Ammon's horn (tissue), 1 donor: ENCODE data around the gene PDZD2.
"Not testable (repeated sequence)": the region's sequence is repeated elsewhere in the genome, so short reads cannot be mapped to it uniquely, and the experiment has no call there.

Experiments
- DNase-seq: peaks from one replicate; pipeline ENCODE4 v3.0.0-alpha.2; 2016; ENCODE audit warnings: low spot score

The PDZD2 gene

DNA sequence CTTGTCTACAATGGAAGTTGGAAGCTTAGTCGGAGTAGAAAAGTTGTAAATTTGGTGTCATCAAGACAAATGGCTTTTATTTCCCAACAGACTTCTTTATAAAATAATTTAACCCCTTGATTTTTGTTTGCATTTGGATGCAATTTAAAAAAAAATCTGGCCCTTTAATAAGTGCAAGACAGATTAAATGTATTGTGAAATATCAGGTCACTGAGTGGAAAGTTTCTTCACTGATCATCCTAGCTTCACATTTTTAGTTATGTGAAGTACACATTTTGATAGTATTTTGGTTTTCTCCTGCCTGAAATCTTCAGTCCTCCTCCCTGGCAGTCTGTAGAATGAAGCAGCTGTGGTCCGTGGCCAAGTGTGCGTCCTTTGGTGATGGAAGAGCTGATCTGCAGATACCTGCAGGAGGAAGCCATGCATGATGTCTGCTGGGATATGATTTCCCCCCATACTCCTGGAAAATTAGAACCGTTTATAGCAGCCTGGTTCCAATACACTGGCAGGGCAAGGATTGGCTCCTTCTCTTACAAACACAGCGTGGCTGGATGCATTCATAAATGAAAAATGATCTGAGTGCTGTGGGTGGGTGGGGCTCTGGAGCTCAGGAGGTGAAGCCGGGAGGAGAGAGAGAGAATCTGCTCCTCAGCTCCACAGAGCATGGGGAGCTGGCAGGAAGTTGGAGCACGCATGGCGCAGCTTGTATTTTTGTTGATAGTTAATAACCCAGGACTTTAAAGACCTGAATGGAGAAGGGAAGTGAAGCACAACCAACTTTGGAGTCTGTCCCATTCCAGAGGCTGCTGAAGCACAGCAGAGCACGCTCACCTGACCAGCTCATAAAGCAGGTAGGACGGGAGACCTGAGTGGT lies 296.8 kb downstream of the PDZD2 start:
- no peak for DNase-seq

- no peak for DNase-seq
Measured at GRCh38 chr5:31936683-31937082, 297.8 kb downstream of the PDZD2 start.

GRCh38 chr5:31937226-31937625 lies 298.3 kb downstream of the PDZD2 start:
- no peak for DNase-seq

DNA sequence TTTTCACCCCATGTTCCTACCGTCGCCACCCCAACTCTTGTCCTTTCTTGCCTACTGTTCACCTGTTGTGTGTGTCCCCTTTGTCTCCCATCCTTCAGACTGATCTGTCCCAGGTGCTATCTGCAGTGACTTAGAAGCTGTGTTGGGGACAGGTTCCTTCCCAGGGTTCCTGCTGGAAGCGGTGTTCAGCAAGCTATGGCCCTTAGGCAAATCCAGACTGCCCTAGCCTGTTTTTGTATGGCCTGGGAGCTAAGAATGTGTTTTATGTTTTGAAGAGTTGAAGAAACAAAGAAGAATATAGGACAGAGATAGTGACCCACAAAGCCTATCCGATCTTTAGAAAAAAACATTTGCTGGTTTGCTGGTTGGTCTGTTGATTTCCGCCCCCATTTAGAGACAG lies 298.8 kb downstream of the PDZD2 start:
- DNase-seq: no peak

- no peak for DNase-seq
Measured at GRCh38 chr5:31939151-31939550, 300.2 kb downstream of the PDZD2 start.

GRCh38 chr5:31941151-31941755 lies 302.3 kb downstream of the PDZD2 start:
- DNase-seq: no peak

DNA sequence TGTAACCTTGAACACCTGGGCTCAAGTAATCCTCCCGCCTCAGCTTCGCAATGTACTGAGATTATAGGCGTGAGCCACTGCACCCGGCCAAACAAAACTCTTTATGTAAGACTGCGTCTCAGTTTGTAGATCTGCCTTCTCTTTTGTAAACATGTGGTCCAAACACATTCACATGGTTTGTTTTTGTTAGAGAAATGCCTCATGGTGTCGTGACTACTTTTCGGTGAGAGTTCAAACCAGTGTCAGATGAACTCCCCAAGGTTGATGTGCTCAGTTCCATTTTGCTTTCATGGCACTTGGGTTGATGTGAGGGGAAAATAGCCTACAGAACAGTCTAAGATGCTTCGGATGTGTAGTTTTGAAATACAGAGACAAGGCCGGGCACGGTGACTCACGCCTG lies 303.6 kb downstream of the PDZD2 start:
- DNase-seq: no peak

- DNase-seq: no peak
Measured at GRCh38 chr5:31944684-31945445, 305.9 kb downstream of the PDZD2 start.

DNA sequence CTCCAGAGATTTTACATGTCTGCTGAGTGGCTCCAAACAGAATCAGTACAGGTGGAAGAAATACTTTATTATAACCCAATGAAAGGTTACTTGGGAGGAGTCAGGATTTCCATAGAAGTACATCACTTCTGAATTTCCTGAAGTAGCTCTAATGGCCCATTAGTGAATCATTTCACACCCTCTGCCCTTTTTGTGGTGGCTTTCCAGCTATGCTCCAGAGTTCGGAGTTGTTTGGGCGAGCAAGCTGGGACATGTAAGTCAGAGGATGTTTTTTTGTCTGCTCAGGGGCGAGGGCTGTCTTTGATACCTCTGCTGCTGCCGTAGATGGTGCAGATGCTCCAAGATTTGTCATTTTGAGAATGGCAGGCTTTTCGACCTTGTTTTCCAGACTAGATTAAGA lies 309.1 kb downstream of the PDZD2 start:
- DNase-seq: no peak

GRCh38 chr5:31952067-31952466 lies 313.1 kb downstream of the PDZD2 start:
- no peak for DNase-seq

GRCh38 chr5:31954091-31954490 lies 315.2 kb downstream of the PDZD2 start:
- DNase-seq: no peak

DNA sequence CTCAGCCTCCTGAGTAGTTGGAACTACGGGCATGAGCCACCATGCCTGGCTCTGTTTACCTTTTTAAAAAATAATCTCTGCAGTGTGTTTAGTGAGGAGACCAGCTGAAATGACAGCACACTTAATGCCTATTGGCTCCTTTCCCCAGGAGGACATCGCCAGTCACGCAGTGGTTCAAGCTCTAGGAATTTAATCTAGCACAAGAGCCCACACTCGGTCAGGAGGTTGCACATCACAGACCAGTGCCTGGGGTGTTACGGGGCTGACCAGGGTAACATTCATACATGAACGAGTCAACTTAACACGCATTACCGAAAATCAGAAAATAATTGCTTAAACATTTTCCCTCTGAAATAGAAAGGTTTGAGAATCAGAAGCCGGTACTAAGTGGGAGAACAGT lies 318.2 kb downstream of the PDZD2 start:
- DNase-seq: no peak

DNA sequence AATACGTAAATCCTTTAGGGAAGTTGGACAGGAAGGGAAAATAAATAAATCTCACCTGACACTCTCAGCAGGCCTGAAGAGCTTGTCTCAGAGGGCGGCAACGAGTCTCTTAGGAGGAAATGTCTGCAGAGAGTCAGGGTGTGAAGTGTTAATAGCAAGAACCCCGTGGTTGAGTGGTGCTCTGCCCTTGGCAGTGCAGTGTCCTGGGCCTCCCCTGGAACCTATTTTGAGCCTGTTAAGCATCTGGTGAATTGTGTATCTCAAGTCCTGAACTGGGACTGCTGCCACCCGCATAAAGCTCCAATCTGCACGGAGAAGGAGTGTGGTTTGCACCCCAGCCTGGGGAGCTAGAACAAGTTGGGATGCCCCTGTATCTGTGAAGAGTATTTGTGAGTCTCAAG lies 323.4 kb downstream of the PDZD2 start:
- no peak for DNase-seq

DNA sequence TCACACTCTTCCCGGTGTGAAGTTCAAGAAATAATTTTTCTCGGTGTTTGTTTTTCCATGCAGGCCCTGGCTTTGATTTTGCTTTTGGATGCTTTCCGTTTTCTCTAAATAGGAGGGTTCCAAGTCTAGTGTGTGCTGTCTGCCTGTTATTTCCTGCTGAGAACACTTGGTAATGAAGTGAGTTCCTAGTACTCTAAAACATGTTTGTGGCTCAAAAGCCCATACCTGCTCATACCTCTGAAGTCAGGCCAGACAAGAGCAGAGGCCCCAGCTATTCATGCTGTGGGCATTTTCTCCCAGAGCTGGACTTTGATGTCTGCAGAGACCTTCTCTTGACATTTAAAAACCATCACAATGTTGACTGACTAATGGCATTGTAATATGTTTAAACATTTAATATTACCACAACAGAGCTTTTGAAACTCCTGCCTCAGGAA lies 324.0 kb downstream of the PDZD2 start:
- DNase-seq: no peak

DNA sequence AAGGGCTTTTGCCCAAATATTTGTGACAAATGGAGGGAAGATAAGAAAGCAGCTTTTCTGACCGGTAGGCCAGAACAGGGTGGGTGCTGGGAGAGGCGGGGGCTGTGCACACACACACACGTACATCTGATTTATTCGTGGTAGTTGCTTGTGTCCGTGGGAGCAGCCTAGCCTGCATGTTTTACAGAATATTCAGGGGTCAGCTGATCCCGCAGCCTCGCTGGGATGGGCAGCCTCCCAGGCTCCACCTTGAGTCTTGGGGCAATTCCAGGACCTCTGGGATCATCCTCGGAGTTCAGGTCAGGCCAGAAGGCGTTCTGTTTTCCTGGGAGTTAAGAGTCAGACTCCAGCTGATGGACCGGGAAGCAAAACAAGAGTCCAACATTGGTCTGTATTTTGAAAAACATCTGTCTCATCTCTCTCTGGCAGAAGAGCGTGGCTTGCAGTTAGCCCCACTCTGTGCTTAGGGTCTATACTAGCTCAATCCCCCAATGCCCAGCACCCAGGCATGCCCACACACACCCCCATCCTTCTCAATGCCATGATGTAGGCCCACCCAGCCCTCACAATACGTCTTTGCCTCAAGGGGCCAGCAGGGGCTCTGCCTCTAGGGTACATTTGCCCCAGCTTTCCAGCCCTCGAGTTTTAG lies 324.6 kb downstream of the PDZD2 start:
- no peak for DNase-seq

DNA sequence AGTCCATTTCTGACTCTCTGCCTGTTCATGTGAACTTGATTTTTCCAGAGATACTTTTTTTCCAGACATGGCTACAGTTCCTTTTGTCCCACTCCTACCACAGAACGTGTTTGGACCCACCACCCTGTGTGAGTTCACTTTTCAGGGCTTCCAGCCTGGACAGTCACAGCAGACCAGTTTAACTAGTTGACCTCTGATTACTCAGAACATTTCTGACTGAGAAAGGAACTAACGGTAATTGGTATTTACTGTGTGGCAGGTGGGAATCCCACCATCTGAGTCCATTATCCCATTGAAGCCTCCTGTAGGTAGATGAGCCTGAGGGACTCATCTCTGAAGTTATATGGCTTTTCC lies 325.1 kb downstream of the PDZD2 start:
- DNase-seq: no peak

DNA sequence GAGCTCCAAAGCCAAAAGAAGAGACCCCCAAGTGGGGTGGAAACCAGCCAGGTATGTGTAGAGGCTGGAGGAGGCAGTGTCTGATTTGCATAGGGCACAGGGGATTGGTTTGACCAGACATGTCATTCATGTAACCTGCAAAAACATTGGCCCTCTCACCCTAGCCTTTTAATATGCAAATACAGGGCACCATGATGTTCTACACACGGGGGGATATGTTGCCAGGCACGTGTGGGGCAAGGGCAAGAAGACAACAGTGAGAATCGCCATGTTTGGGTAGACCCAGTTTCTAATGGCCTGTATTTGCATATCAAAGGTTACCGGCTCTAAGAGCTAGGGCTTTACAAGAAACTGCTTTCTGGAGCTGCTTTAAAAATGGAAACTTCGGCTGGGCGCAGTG lies 326.3 kb downstream of the PDZD2 start:
- no peak for DNase-seq

- no peak for DNase-seq
Measured at GRCh38 chr5:31966936-31967335, 328.0 kb downstream of the PDZD2 start.

DNA sequence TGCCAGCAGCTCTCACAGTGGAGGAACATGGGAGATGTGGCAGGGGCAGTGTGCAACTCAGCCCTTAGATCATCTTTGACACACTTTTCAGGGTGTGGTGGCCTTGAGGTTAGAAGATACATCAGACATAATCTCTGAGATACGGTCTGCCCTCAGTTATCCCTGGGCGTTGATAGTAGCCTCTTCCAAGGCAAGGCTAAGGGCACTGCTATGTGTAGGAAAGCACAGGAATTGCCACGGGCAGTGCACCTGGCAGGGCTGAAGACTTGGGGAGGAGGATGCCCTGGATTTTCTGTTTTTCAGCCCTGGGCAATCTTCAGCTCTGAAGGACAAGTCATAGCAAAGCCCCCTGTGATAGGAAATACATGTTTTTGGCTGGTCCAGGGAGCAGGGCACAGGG lies 328.5 kb downstream of the PDZD2 start:
- no peak for DNase-seq

DNA sequence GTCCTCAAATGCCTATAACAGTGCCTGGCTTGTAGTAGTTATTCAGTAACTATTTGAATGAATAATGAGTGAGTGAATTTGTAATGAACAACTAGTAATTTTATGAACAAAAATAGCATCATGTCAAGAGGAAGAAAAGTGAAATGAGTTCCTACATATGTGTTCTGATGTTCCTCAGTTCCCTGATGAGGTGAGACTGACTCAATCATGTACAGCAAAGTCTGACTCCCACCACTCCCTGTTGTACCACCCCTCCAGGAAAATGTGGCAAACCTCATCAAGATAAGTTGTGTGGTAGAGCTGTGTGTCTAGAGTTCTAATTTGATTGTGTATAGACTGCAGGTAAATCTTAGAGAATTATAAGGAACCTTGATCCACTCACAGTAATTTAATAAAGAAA lies 333.6 kb downstream of the PDZD2 start:
- DNase-seq: no peak

GRCh38 chr5:31975189-31975612 lies 336.3 kb downstream of the PDZD2 start:
- DNase-seq: not testable (repeated sequence)

DNA sequence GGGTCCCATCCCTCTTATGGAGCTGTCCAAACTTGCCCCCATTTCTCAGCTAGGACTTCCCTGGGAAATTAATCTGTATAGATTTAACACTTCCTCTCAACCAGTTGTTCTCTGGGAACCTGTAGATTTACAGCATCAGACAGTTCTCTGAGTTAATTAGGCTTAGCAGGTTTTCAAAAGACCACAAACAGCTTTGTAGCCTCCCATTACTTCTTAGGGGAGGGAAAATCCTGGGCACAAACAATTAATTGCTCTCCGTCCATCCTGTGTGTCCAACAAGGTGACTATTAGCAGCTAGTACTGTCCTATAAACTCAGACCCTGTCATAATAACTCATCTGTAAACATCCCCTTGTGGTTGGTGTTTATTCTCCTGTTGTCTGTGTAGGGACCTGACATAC lies 337.2 kb downstream of the PDZD2 start:
- no peak for DNase-seq
